Measurements from ENCODE around the gene DROSHA.

DROSHA gene

DNA sequence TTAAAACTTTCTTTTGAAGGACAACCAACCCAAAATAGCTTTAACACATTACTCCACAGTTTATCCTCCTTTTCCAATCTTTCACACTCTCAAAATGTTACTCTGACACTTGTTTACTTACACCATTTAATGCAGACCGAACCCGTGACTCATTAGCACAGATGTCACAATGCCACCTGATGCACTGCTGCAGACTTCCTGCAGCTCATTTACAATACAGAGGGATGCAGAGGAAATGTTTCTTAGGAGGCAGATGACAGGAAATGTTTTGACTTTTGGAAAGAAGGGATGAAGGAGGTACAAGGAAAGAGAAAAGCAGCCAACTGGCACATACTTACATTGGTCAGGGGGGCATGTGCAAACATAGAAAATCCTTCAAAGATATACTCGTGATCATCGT lies 39.0 kb downstream of the DROSHA start:
- no peak overlapping the region for H3K27ac ChIP-seq (ENCODE audit: low read length, poor library complexity, severe bottlenecking)
- H3K4me3 ChIP-seq (ENCODE audit: insufficient read depth in 1 of 2, low read depth in 1 of 2, low read length in 2 of 2), result no peak overlapping the region
- H4K8ac ChIP-seq (ENCODE audit: low read length), result no peak overlapping the region
- DNase-seq, result peak; percentile 53
- H3K9me3 ChIP-seq (ENCODE audit: control insufficient read depth, low read length), result no peaks in the 10 kb centered on the region
- H3K36me3 ChIP-seq (ENCODE audit: control insufficient read depth in 1 of 2, insufficient read depth in 2 of 2, low read depth in 1 of 2, low read length in 2 of 2), result peaks cover 40 to 92% of the 10 kb centered on the region in 2 experiments
- WGBS, result 65% methylated on average over 4 of the region's 4 CpGs
- no peak overlapping the region for H3K23ac ChIP-seq (ENCODE audit: low read length in 2 of 2)
- H3K27me3 ChIP-seq (ENCODE audit: control insufficient read depth in 1 of 2, insufficient read depth in 1 of 2, low read length in 2 of 2), result no peaks in the 10 kb centered on the region
- no peak overlapping the region for H3K4me2 ChIP-seq (ENCODE audit: low read length, poor library complexity, severe bottlenecking)
- H3K79me1 ChIP-seq (replicated peaks; ENCODE audit: low read length, poor library complexity, severe bottlenecking), result peaks cover 25% of the 10 kb centered on the region
- no peak overlapping the region for H2AFZ ChIP-seq (ENCODE audit: low read depth, low read length)
- H3K4me1 ChIP-seq (ENCODE audit: control insufficient read depth, insufficient read depth, low read depth, low read length), result no peaks in the 10 kb centered on the region
- no peak overlapping the region for H3K4ac ChIP-seq (ENCODE audit: low read depth in 1 of 2, low read length in 2 of 2)
- no peak overlapping the region for H2BK15ac ChIP-seq (ENCODE audit: low read depth, poor library complexity, severe bottlenecking)
- H2AK5ac ChIP-seq (ENCODE audit: low read length, severe bottlenecking), result no peak overlapping the region
- H2BK12ac ChIP-seq (ENCODE audit: low read length in 2 of 2), result no peak overlapping the region
- no peak overlapping the region for H2BK5ac ChIP-seq (ENCODE audit: low read depth, low read length, poor library complexity, severe bottlenecking)
- no peak overlapping the region for H3K18ac ChIP-seq (ENCODE audit: low read depth in 1 of 2, low read length in 2 of 2)
- no peak overlapping the region for H3K14ac ChIP-seq (ENCODE audit: low read length in 2 of 2)
- H2BK120ac ChIP-seq (ENCODE audit: low read depth, low read length), result no peak overlapping the region
- no peak overlapping the region for H3K9ac ChIP-seq (ENCODE audit: low read length)
- no peak overlapping the region for H4K91ac ChIP-seq (ENCODE audit: low read length)

DNA sequence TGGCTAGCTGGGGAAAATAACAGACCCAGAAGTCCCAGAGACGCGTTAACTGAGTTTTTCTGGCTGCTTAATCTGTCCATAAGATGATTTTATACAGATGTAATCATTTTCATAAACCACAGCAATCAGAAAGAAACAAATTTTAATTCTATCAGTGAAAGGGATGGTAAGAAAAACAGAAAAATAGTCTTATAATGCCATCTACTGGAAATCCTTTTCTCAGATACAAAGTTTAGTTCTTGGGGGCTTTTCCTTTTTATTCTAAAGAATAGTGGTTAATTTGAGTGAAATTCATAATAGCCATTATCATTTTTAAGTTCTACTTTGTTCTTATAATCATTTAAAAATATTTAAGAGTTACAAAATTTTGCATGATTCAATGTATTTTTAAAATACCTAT lies 44.4 kb downstream of the DROSHA start:
- H3K18ac ChIP-seq (ENCODE audit: low read depth in 1 of 2, low read length in 2 of 2), result no peak overlapping the region
- H4K91ac ChIP-seq (ENCODE audit: low read length), result no peak overlapping the region
- H3K4ac ChIP-seq (ENCODE audit: low read depth in 1 of 2, low read length in 2 of 2), result no peak overlapping the region
- H3K36me3 ChIP-seq (ENCODE audit: control insufficient read depth in 1 of 2, insufficient read depth in 2 of 2, low read depth in 1 of 2, low read length in 2 of 2), result peaks cover 9 to 87% of the 10 kb centered on the region in 2 experiments
- H3K79me1 ChIP-seq (replicated peaks; ENCODE audit: low read length, poor library complexity, severe bottlenecking), result peaks cover 13% of the 10 kb centered on the region
- no peak overlapping the region for H4K8ac ChIP-seq (ENCODE audit: low read length)
- H3K4me2 ChIP-seq (ENCODE audit: low read length, poor library complexity, severe bottlenecking), result no peak overlapping the region
- H3K9ac ChIP-seq (ENCODE audit: low read length), result peak overlapping the region; percentile 7
- no peak overlapping the region for H2BK120ac ChIP-seq (ENCODE audit: low read depth, low read length)
- H2BK15ac ChIP-seq (ENCODE audit: low read depth, poor library complexity, severe bottlenecking), result no peak overlapping the region
- H3K27me3 ChIP-seq (ENCODE audit: control insufficient read depth in 1 of 2, insufficient read depth in 1 of 2, low read length in 2 of 2), result no peaks in the 10 kb centered on the region
- H3K4me1 ChIP-seq (ENCODE audit: control insufficient read depth, insufficient read depth, low read depth, low read length), result no peaks in the 10 kb centered on the region
- H2BK12ac ChIP-seq (ENCODE audit: low read length in 2 of 2), result no peak overlapping the region
- 100% methylated on average over 2 of the region's 2 CpGs for WGBS
- no peaks in the 10 kb centered on the region for H3K9me3 ChIP-seq (ENCODE audit: control insufficient read depth, low read length)
- H3K27ac ChIP-seq (ENCODE audit: low read length, poor library complexity, severe bottlenecking), result no peak overlapping the region
- H3K4me3 ChIP-seq (ENCODE audit: insufficient read depth in 1 of 2, low read depth in 1 of 2, low read length in 2 of 2), result no peak overlapping the region
- no peak overlapping the region for H2AK5ac ChIP-seq (ENCODE audit: low read length, severe bottlenecking)
- no peak overlapping the region for H3K14ac ChIP-seq (ENCODE audit: low read length in 2 of 2)
- no peak overlapping the region for H3K23ac ChIP-seq (ENCODE audit: low read length in 2 of 2)
- no peak overlapping the region for H2AFZ ChIP-seq (ENCODE audit: low read depth, low read length)
- DNase-seq, result no peak
- H2BK5ac ChIP-seq (ENCODE audit: low read depth, low read length, poor library complexity, severe bottlenecking), result no peak overlapping the region

DNA sequence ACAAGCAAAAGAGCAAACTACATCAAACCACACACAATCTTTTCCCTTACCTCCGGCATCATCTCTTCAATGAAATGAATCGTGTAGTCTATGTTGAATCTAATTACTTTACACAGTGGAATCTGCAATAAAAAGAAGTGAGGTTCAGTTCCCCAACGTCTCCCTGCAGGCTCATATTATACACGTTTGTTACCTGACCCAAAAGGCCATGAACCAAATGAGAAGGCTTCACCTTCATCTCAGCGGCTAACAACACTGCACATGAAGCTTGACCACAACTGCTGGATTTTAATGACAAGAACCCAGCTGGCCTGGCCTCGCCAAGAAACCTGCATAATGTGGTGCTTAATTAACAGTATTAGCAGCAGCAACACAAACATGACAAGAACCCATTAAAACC lies 45.5 kb downstream of the DROSHA start:
- Histone ChIP-seq H3K79me1 (replicated peaks; ENCODE audit: low read length, poor library complexity, severe bottlenecking) (peaks cover 12% of the 10 kb centered on the region), H2AK5ac (ENCODE audit: low read length, severe bottlenecking) (no peak overlapping the region), H3K27ac (ENCODE audit: low read length, poor library complexity, severe bottlenecking) (no peak overlapping the region), H3K23ac (ENCODE audit: low read length in 2 of 2) (no peak overlapping the region), H3K36me3 (ENCODE audit: control insufficient read depth in 1 of 2, insufficient read depth in 2 of 2, low read depth in 1 of 2, low read length in 2 of 2) (peaks cover 13 to 89% of the 10 kb centered on the region in 2 experiments), H3K27me3 (ENCODE audit: control insufficient read depth in 1 of 2, insufficient read depth in 1 of 2, low read length in 2 of 2) (no peaks in the 10 kb centered on the region), H3K4me1 (ENCODE audit: control insufficient read depth, insufficient read depth, low read depth, low read length) (no peaks in the 10 kb centered on the region), H2BK5ac (ENCODE audit: low read depth, low read length, poor library complexity, severe bottlenecking) (no peak overlapping the region), H2BK12ac (ENCODE audit: low read length in 2 of 2) (no peak overlapping the region), H3K9ac (ENCODE audit: low read length) (no peak overlapping the region), H3K4ac (ENCODE audit: low read depth in 1 of 2, low read length in 2 of 2) (no peak overlapping the region), H3K14ac (ENCODE audit: low read length in 2 of 2) (no peak overlapping the region), H4K8ac (ENCODE audit: low read length) (no peak overlapping the region), H2AFZ (ENCODE audit: low read depth, low read length) (no peak overlapping the region), H3K18ac (ENCODE audit: low read depth in 1 of 2, low read length in 2 of 2) (no peak overlapping the region), H2BK120ac (ENCODE audit: low read depth, low read length) (no peak overlapping the region), H3K9me3 (ENCODE audit: control insufficient read depth, low read length) (no peaks in the 10 kb centered on the region), H2BK15ac (ENCODE audit: low read depth, poor library complexity, severe bottlenecking) (no peak overlapping the region), H4K91ac (ENCODE audit: low read length) (no peak overlapping the region), H3K4me2 (ENCODE audit: low read length, poor library complexity, severe bottlenecking) (no peak overlapping the region), H3K4me3 (ENCODE audit: insufficient read depth in 1 of 2, low read depth in 1 of 2, low read length in 2 of 2) (no peak overlapping the region)
- WGBS, result 96% methylated on average over 6 of the region's 6 CpGs
- no peak for DNase-seq

DNA sequence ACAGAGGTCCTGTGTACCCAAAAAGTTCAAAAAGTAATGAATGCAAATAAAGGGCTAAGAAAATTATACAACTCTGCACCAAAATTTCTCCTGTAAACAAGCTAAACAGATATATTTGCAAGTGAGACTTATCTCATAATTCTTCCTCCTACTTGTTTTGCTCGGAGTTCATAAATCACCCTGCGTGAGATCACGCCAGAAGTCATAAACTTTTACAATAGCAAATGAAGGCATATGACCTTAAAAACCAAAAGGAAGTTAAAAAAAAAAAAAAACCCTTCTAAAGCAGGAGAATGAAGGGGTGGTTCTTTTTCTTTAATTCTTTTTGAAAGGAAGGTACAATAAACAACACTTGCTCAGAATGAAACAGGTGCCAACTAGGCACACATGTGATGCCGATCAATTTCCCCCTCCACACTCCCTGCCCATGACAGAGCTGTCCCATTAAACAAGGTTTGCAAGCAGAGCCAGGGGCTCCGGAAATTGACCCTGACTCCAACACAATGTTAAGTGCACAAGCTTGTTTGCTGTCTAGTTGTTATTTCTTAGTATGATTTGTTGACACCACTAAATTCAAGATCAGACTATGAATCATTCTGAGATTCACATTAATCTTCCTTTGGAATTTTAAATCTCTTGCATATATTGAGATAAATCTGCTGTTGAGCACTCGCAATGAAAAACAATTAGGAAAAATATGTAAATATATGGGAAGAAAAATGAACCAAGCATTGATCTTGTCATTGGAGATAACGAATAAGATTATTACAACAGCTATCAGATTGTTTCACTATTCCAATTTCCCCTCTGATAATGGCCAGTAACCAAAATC lies 46.3 kb downstream of the DROSHA start:
- Histone ChIP-seq H3K9me3 (ENCODE audit: control insufficient read depth, low read length) (no peaks in the 10 kb centered on the region), H3K4me1 (ENCODE audit: control insufficient read depth, insufficient read depth, low read depth, low read length) (no peaks in the 10 kb centered on the region), H3K18ac (ENCODE audit: low read depth in 1 of 2, low read length in 2 of 2) (no peak overlapping the region), H3K9ac (ENCODE audit: low read length) (no peak overlapping the region), H2BK5ac (ENCODE audit: low read depth, low read length, poor library complexity, severe bottlenecking) (no peak overlapping the region), H3K14ac (ENCODE audit: low read length in 2 of 2) (no peak overlapping the region), H3K27ac (ENCODE audit: low read length, poor library complexity, severe bottlenecking) (no peak overlapping the region), H3K4me3 (ENCODE audit: insufficient read depth in 1 of 2, low read depth in 1 of 2, low read length in 2 of 2) (no peak overlapping the region), H3K4ac (ENCODE audit: low read depth in 1 of 2, low read length in 2 of 2) (no peak overlapping the region), H4K8ac (ENCODE audit: low read length) (no peak overlapping the region), H3K79me1 (replicated peaks; ENCODE audit: low read length, poor library complexity, severe bottlenecking) (peaks cover 12% of the 10 kb centered on the region), H3K36me3 (ENCODE audit: control insufficient read depth in 1 of 2, insufficient read depth in 2 of 2, low read depth in 1 of 2, low read length in 2 of 2) (peaks cover 13 to 89% of the 10 kb centered on the region in 2 experiments), H2BK15ac (ENCODE audit: low read depth, poor library complexity, severe bottlenecking) (no peak overlapping the region), H3K4me2 (ENCODE audit: low read length, poor library complexity, severe bottlenecking) (no peak overlapping the region), H2BK12ac (ENCODE audit: low read length in 2 of 2) (no peak overlapping the region), H4K91ac (ENCODE audit: low read length) (no peak overlapping the region), H2AFZ (ENCODE audit: low read depth, low read length) (no peak overlapping the region), H2AK5ac (ENCODE audit: low read length, severe bottlenecking) (no peak overlapping the region), H3K27me3 (ENCODE audit: control insufficient read depth in 1 of 2, insufficient read depth in 1 of 2, low read length in 2 of 2) (no peaks in the 10 kb centered on the region), H2BK120ac (ENCODE audit: low read depth, low read length) (no peak overlapping the region), H3K23ac (ENCODE audit: low read length in 2 of 2) (no peak overlapping the region)
- DNase-seq, result no peak
- 64% methylated on average over 4 of the region's 7 CpGs for WGBS

Measured in mesenchymal stem cell (in vitro differentiated cells and primary cell).